WTC11 (cell line): ENCODE measurements around the gene SH3TC1. TPM values are rescaled to one million over a fixed set of nuclear protein-coding genes. Genes with fewer than 3 reads are reported as not detected.

Source experiments
- ATAC-seq: fragments of 200-7000 bp; cut with Tn5 transposase; 2 replicates; pipeline ENCODE4 v1.10.0; 2021; ENCODE audit warnings: mild to moderate bottlenecking, moderate library complexity
- CTCF ChIA-PET: fragments of 300-600 bp; sonication (Branson Sonifier 250); formaldehyde crosslinking; loops from one replicate; lab custom pipeline; 2021; ENCODE audit warnings: antibody characterized with exemption; lab: Charles Lee
- POLR2A ChIA-PET: fragments of 350-600 bp; sonication (Branson Sonifier 250); formaldehyde crosslinking; loops from one replicate; lab custom pipeline; 2021; ENCODE audit warnings: antibody characterized with exemption; lab: Charles Lee
- DNase-seq: peaks from one replicate; pipeline ENCODE4 v3.0.0; 2021; ENCODE audit warnings: low spot score
- H3K27ac Mint-ChIP-seq: 2 replicates; pipeline ENCODE4 v1.8.0; 2021; ENCODE audit warnings: mixed read lengths
- H3K27me3 Mint-ChIP-seq: 2 replicates; pipeline ENCODE4 v1.8.0; 2021; ENCODE audit warnings: low read depth, mild to moderate bottlenecking, moderate library complexity, mixed read lengths
- H3K36me3 Mint-ChIP-seq: 2 replicates; pipeline ENCODE4 v1.8.0; 2021; ENCODE audit warnings: mixed read lengths
- H3K4me1 Mint-ChIP-seq: 2 replicates; pipeline ENCODE4 v1.8.0; 2022; ENCODE audit warnings: mixed read lengths
- H3K4me3 Mint-ChIP-seq: 2 replicates; pipeline ENCODE4 v1.8.0; 2021; ENCODE audit warnings: mild to moderate bottlenecking, moderate library complexity, mixed read lengths
- H3K9me3 Mint-ChIP-seq: 2 replicates; pipeline ENCODE4 v1.8.0; 2021; ENCODE audit warnings: mixed read lengths
- ATF1 ChIP-seq: sonication (generic); formaldehyde crosslinking; IDR thresholded peaks from 2 replicates; pipeline ENCODE4 v1.8.1; 2023; ENCODE audit warnings: mild to moderate bottlenecking, moderate library complexity, missing genetic modification reagents
- ATF3 ChIP-seq: sonication (generic); formaldehyde crosslinking; conservative IDR thresholded peaks from 2 replicates; pipeline ENCODE4 v1.8.1; 2022; ENCODE audit warnings: mild to moderate bottlenecking, missing genetic modification reagents
- ATF6 ChIP-seq: sonication (generic); formaldehyde crosslinking; IDR thresholded peaks from 2 replicates; pipeline ENCODE4 v1.8.1; 2023; ENCODE audit warnings: mild to moderate bottlenecking, missing genetic modification reagents
- CREB1 ChIP-seq: sonication (generic); formaldehyde crosslinking; IDR thresholded peaks from 2 replicates; pipeline ENCODE4 v1.8.0; 2023; ENCODE audit warnings: mild to moderate bottlenecking, missing genetic modification reagents
- ESRRA ChIP-seq: sonication (generic); formaldehyde crosslinking; IDR thresholded peaks from 2 replicates; pipeline ENCODE4 v1.8.1; 2022; ENCODE audit warnings: mild to moderate bottlenecking, missing genetic modification reagents, borderline replicate concordance
- ETV6 ChIP-seq: sonication (generic); formaldehyde crosslinking; IDR thresholded peaks from 2 replicates; pipeline ENCODE4 v1.8.1; 2022; ENCODE audit warnings: mild to moderate bottlenecking, missing genetic modification reagents
- FOXK1 ChIP-seq: sonication (generic); formaldehyde crosslinking; IDR thresholded peaks from 2 replicates; pipeline ENCODE4 v1.8.0; 2022; ENCODE audit warnings: mild to moderate bottlenecking, moderate library complexity, missing genetic modification reagents
- GRHL2 ChIP-seq: fragments of 250-450 bp; sonication (Bioruptor Pico); IDR thresholded peaks from 2 replicates; pipeline ENCODE4 v1.8.0; 2022; ENCODE audit warnings: mild to moderate bottlenecking, moderate library complexity; ENCODE audit not compliant: insufficient replicate concordance, severe bottlenecking
- HMGXB4 ChIP-seq: sonication (generic); formaldehyde crosslinking; IDR thresholded peaks from 2 replicates; pipeline ENCODE4 v1.8.1; 2023; ENCODE audit warnings: mild to moderate bottlenecking, moderate library complexity, missing genetic modification reagents
- JAZF1 ChIP-seq: fragments of 250-450 bp; sonication (Bioruptor Pico); IDR thresholded peaks from 2 replicates; pipeline ENCODE4 v1.9.0; 2021; ENCODE audit warnings: moderate library complexity, mild to moderate bottlenecking, inconsistent platforms
- NFE2L1 ChIP-seq: sonication (generic); formaldehyde crosslinking; IDR thresholded peaks from 2 replicates; pipeline ENCODE4 v1.8.1; 2023; ENCODE audit warnings: missing genetic modification reagents
- PRDM15 ChIP-seq: sonication (generic); formaldehyde crosslinking; IDR thresholded peaks from 2 replicates; pipeline ENCODE4 v1.8.0; 2022; ENCODE audit warnings: missing genetic modification reagents
- SMAD4 ChIP-seq: sonication (generic); formaldehyde crosslinking; IDR thresholded peaks from 2 replicates; pipeline ENCODE4 v1.8.0; 2022; ENCODE audit warnings: mild to moderate bottlenecking, missing genetic modification reagents
- SP1 ChIP-seq: sonication (generic); formaldehyde crosslinking; conservative IDR thresholded peaks from 2 replicates; pipeline ENCODE4 v1.8.1; 2022; ENCODE audit warnings: missing genetic modification reagents
- TCF7 ChIP-seq: sonication (generic); formaldehyde crosslinking; IDR thresholded peaks from 2 replicates; pipeline ENCODE4 v1.8.0; 2022; ENCODE audit warnings: mild to moderate bottlenecking, low read depth, missing genetic modification reagents, moderate library complexity
- USF2 ChIP-seq: sonication (generic); formaldehyde crosslinking; IDR thresholded peaks from 2 replicates; pipeline ENCODE4 v1.8.1; 2023; ENCODE audit warnings: mild to moderate bottlenecking, missing genetic modification reagents, moderate library complexity
- ZBTB21 ChIP-seq: sonication (generic); formaldehyde crosslinking; IDR thresholded peaks from 2 replicates; pipeline ENCODE4 v1.8.1; 2023; ENCODE audit warnings: mild to moderate bottlenecking, missing genetic modification reagents, borderline replicate concordance
- ZMAT4 ChIP-seq: fragments of 250-450 bp; sonication (Bioruptor Pico); IDR thresholded peaks from 2 replicates; pipeline ENCODE4 v1.9.0; 2021; ENCODE audit warnings: mild to moderate bottlenecking
- ZNF138 ChIP-seq: sonication (generic); formaldehyde crosslinking; conservative IDR thresholded peaks from 2 replicates; pipeline ENCODE4 v1.8.1; 2022; ENCODE audit warnings: mild to moderate bottlenecking, moderate library complexity, missing genetic modification reagents
- ZNF219 ChIP-seq: sonication (generic); formaldehyde crosslinking; IDR thresholded peaks from 2 replicates; pipeline ENCODE4 v1.8.0; 2023; ENCODE audit warnings: missing genetic modification reagents, mild to moderate bottlenecking, borderline replicate concordance
- total RNA-seq: library from RNA; stranded (reverse); gene quantifications from 3 replicates; pipeline ENCODE4 v1.2.3, GENCODE V29; 2021

The SH3TC1 gene
- total RNA-seq, 1 experiment from 2014 or later, result 0.42 TPM

GRCh38 chr4:8247047-8247930 lies 48.2 kb downstream of the SH3TC1 start (continued):
- TF ChIP-seq ZNF138, result no peak
- no peak for TF ChIP-seq FOXK1 (CRISPR knock-in tag)
- TF ChIP-seq SMAD4 (CRISPR knock-in tag), result no peak
- TF ChIP-seq ETV6, result no peak
- no peak for TF ChIP-seq ATF3

GRCh38 chr4:8248091-8248490 lies 49.0 kb downstream of the SH3TC1 start:
- Mint-ChIP-seq H3K4me3 (no peak overlapping the region), H3K9me3 (no peaks in the 10 kb centered on the region), H3K36me3 (no peaks in the 10 kb centered on the region), H3K4me1 (no peaks in the 10 kb centered on the region), H3K27me3 (no peaks in the 10 kb centered on the region; the same call in 1 of the 2 replicates), H3K27ac (no peak overlapping the region)
- DNase-seq (no peak), ATAC-seq (no peak)
- ChIA-PET CTCF (interaction anchor here (1.0 kb wide), 1 partner anchor 71 kb away, joined by 3 read pairs; no protein-coding TSS in a partner anchor), POLR2A (interaction anchor here (0.6 kb wide), 1 partner anchor 32 kb away, joined by 4 read pairs; no protein-coding TSS in a partner anchor)
- TF ChIP-seq NFE2L1 (CRISPR knock-in tag) (no peak), PRDM15 (CRISPR knock-in tag) (no peak), JAZF1 (CRISPR knock-in tag) (no peak), ZNF219 (CRISPR knock-in tag) (no peak), ESRRA (CRISPR knock-in tag) (no peak), ZBTB21 (CRISPR knock-in tag) (no peak), GRHL2 (no peak), HMGXB4 (CRISPR knock-in tag) (no peak), ZMAT4 (CRISPR knock-in tag) (no peak), CREB1 (CRISPR knock-in tag) (no peak)

- CTCF ChIA-PET, result interaction anchor here (0.6 to 2.3 kb wide), 4 partner anchors 8 to 73 kb away, joined by 3 to 7 read pairs (median 4); no protein-coding TSS in a partner anchor
- no peak for TF ChIP-seq TCF7 (CRISPR knock-in tag)
- no peak for TF ChIP-seq SP1 (CRISPR knock-in tag)
- no peak for TF ChIP-seq USF2 (CRISPR knock-in tag)
- no peak for TF ChIP-seq ATF1 (CRISPR knock-in tag)
- TF ChIP-seq ATF3, result no peak
- no peak for TF ChIP-seq ATF6 (CRISPR knock-in tag)
Measured at GRCh38 chr4:8250227-8250626, 51.1 kb downstream of the SH3TC1 start.

More at GRCh38 chr4:8250227-8250626, 51.1 kb downstream of the SH3TC1 start:
- Mint-ChIP-seq H3K9me3 (0 out of 2 replicates have a peak, but pooled peaks cover 7% of the 10 kb centered on the region), H3K4me1 (no peaks in the 10 kb centered on the region), H3K36me3 (no peaks in the 10 kb centered on the region), H3K27ac (no peak overlapping the region), H3K27me3 (no peaks in the 10 kb centered on the region), H3K4me3 (no peak overlapping the region)
- POLR2A ChIA-PET, result interaction anchor here (0.7 kb wide), 1 partner anchor 558 kb away, joined by 3 read pairs; no protein-coding TSS in a partner anchor
- ATAC-seq (no peak), DNase-seq (no peak)
